ENCODE data around the gene TPCN2. TPM values are rescaled to one million over a fixed set of nuclear protein-coding genes. Genes with fewer than 3 reads are reported as not detected.

Gene TPCN2
- total and polyA plus RNA-seq, 2 experiments from 2014 or later, result 39.4 to 42.2 TPM

GRCh38 chr11:69169479-69169878 is 120.7 kb downstream of the TPCN2 start:
- no peak overlapping the region for H3K27ac ChIP-seq
- no peak overlapping the region for H3K4me3 ChIP-seq
- TF ChIP-seq, protein P1, sequence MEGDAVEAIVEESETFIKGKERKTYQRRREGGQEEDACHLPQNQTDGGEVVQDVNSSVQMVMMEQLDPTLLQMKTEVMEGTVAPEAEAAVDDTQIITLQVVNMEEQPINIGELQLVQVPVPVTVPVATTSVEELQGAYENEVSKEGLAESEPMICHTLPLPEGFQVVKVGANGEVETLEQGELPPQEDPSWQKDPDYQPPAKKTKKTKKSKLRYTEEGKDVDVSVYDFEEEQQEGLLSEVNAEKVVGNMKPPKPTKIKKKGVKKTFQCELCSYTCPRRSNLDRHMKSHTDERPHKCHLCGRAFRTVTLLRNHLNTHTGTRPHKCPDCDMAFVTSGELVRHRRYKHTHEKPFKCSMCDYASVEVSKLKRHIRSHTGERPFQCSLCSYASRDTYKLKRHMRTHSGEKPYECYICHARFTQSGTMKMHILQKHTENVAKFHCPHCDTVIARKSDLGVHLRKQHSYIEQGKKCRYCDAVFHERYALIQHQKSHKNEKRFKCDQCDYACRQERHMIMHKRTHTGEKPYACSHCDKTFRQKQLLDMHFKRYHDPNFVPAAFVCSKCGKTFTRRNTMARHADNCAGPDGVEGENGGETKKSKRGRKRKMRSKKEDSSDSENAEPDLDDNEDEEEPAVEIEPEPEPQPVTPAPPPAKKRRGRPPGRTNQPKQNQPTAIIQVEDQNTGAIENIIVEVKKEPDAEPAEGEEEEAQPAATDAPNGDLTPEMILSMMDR (IDR thresholded peaks at IDR 0.05; ENCODE audit: low read depth, low read length), result no peak
- H3K4me1 ChIP-seq (ENCODE audit: low read depth), result peaks cover 5% of the 10 kb centered on the region
- H3K9me3 ChIP-seq (ENCODE audit: low read depth), result no peaks in the 10 kb centered on the region
- DNase-seq (ENCODE audit: low read depth in 1 of 2, low spot score in 1 of 2), result no peak
- no peaks in the 10 kb centered on the region for H3K36me3 ChIP-seq
- H3K27me3 ChIP-seq, result no peaks in the 10 kb centered on the region

- TF ChIP-seq, protein P1 (IDR thresholded peaks at IDR 0.05; ENCODE audit: low read depth, low read length), result no peak
- Histone ChIP-seq H3K27ac (no peak overlapping the region), H3K4me1 (ENCODE audit: low read depth) (peaks cover 5% of the 10 kb centered on the region), H3K4me3 (no peak overlapping the region), H3K27me3 (no peaks in the 10 kb centered on the region), H3K9me3 (ENCODE audit: low read depth) (no peaks in the 10 kb centered on the region), H3K36me3 (no peaks in the 10 kb centered on the region)
- no peak for DNase-seq (ENCODE audit: low read depth in 1 of 2, low spot score in 1 of 2)
Measured at GRCh38 chr11:69170704-69171103, 122.0 kb downstream of the TPCN2 start.

DNA sequence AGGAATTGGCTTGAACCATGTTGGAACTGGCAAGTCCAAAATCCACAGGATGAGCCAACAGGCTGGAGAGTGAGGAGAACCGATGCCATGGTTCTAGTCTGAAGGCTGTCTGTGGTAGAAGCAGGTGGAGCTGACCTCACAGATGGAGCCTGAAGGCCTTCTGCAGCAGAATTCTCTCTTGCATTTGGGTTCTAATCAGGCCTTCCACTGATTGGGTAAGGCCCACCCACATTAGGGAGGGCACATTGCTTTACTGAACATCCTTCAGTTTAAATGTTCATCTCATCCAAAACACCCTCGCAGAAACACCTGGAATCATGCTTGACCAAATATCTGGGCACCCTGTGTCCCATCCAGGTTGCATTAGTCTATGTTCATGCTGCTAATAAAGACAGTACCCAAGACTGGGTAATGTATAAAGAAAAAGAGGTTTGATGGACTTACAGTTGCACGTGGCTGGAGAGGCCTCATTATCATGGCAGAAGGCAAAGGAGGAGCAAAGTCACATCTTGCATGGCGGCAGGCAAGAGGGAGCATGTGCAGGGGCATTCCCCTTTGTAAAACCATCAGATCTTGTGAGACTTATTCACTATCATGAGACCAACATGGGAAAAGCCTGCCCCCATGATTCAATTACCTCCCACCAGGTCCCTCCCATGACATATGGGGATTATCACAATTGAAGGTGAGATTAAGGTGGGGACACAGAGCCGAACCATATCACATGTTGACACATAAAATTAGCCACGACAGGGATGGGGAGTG is 122.9 kb downstream of the TPCN2 start:
- DNase-seq (ENCODE audit: low read depth in 1 of 2, low spot score in 1 of 2), result no peak
- no peaks in the 10 kb centered on the region for H3K27me3 ChIP-seq
- no peaks in the 10 kb centered on the region for H3K9me3 ChIP-seq (ENCODE audit: low read depth)
- H3K36me3 ChIP-seq, result no peaks in the 10 kb centered on the region
- no peak overlapping the region for H3K4me3 ChIP-seq
- H3K27ac ChIP-seq, result no peak overlapping the region
- H3K4me1 ChIP-seq (ENCODE audit: low read depth), result peaks cover 5% of the 10 kb centered on the region
- TF ChIP-seq, protein P1 (IDR thresholded peaks at IDR 0.05; ENCODE audit: low read depth, low read length), result no peak

DNA sequence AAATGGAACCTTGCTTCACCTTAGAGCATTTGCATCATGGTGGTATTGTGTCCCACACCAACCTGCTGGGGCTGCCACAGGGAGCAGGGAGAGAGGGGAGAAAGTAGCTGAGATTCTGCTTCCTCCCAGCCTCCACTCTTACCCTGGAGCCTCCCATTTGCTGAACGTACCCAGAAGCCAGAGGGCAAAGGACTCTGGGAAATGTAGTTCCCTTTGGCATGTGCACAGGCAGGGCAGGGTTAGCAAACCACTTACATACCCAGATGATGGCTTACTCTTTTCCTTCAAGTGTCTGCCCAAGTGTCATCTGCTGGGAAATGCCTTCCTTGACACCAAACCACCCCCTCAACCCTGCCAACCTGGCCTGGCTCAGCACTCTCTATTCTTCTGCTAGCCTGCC is 123.9 kb downstream of the TPCN2 start:
- no peaks in the 10 kb centered on the region for H3K36me3 ChIP-seq
- H3K9me3 ChIP-seq (ENCODE audit: low read depth), result no peaks in the 10 kb centered on the region
- TF ChIP-seq, protein P1 (IDR thresholded peaks at IDR 0.05; ENCODE audit: low read depth, low read length), result no peak
- H3K4me1 ChIP-seq (ENCODE audit: low read depth), result peaks cover 5% of the 10 kb centered on the region
- peak in 1 of 2 donors; percentile 41 for DNase-seq (ENCODE audit: low read depth in 1 of 2, low spot score in 1 of 2)
- no peak overlapping the region for H3K27ac ChIP-seq
- H3K4me3 ChIP-seq, result no peak overlapping the region
- H3K27me3 ChIP-seq, result no peaks in the 10 kb centered on the region

- no peaks in the 10 kb centered on the region for H3K27me3 ChIP-seq
- TF ChIP-seq, protein P1 (IDR thresholded peaks at IDR 0.05; ENCODE audit: low read depth, low read length), result no peak
- H3K27ac ChIP-seq, result no peak overlapping the region
- H3K4me3 ChIP-seq, result no peak overlapping the region
- H3K36me3 ChIP-seq, result no peaks in the 10 kb centered on the region
- H3K9me3 ChIP-seq (ENCODE audit: low read depth), result no peaks in the 10 kb centered on the region
- peaks cover 5% of the 10 kb centered on the region for H3K4me1 ChIP-seq (ENCODE audit: low read depth)
- DNase-seq (ENCODE audit: low read depth in 1 of 2, low spot score in 1 of 2), result no peak
Measured at GRCh38 chr11:69173331-69173730, 124.6 kb downstream of the TPCN2 start.

Measured in cardiac muscle cell (in vitro differentiated cells and primary cell).